SKM-1 treated with dmso at 0.1 percent for 144 hours (cell line): ENCODE results near the gene KIAA1217.

Experiments
- DNase-seq: peaks from one replicate; lab custom pipeline; 2025; ENCODE audit not compliant: unreplicated experiment; lab: John Stamatoyannopoulos, UW

KIAA1217 gene

DNA sequence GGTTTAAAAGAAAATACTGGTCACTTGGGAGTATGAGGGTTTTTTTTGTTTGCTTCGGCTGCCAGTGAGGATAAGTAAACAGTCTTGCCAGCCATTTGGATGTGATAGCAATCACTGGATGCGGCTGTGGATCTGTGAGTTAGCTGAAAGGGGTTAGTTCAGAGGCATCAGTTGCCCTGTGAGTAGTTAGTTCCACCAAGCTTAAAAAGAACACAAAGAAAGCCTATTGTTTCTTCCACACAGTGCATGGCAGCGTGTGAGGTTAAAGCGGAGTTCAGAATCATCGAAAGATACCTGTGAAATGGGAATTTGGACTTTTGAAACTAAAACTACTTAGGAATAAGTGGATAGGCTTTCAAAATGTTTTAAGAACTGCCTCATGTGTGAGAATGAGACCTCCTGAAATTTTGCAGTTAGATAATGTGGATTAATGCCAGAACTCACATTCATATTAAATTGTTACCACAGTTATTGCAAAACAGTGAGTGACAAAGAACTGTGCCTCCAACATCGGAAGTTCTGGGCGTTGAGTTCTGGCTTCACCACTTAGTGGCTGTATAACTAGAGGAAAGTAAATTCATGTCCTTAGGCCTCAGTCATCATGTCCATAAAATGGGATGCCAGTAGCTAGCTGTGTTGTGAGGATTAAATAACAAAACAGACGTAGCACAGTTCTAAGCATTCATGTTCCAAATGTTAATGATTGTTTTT is 31.3 kb downstream of the KIAA1217 start:
- no peak for DNase-seq

DNA sequence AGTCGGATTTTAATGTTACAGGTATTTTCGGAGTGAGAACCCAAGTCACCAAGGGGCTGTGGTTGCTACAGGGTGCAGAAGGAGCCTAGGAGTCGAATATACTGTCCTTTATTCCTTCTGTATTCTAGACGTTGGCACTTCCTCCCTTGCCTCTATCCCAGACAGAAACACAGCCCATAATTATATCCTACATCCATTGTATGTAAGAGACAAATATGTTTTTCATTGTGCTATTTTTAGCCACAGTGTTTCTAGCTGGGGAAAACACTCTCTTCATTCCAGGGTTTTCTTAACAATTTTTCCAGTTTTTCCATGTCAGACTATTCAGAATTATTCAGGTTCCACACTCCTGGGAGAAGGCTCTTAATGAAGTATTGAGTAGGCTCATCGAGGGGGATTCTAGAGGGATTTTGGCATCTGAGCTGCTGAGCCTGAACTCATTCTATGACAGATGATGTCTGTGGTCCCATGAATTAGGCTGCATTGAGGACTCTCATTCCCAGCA is 32.6 kb downstream of the KIAA1217 start:
- no peak for DNase-seq

DNA sequence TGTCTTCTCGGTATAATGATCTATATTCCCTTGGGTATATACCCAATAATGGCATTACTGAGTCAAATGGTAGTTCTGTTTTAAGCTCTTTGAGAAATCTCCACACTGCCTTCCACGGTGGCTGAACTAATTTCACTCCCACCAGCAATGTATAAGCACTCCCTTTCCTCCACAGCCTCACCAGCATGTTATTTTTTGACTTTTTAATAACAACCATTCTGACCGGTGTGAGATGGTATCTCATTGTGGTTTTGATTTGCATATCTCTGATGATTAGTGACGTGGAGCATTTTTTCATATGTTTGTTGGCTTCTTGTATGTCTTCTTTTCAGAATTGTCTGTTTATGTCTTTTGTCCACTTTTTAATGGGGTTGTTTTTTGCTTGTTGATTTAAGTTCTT is 33.6 kb downstream of the KIAA1217 start:
- DNase-seq = no peak

DNA sequence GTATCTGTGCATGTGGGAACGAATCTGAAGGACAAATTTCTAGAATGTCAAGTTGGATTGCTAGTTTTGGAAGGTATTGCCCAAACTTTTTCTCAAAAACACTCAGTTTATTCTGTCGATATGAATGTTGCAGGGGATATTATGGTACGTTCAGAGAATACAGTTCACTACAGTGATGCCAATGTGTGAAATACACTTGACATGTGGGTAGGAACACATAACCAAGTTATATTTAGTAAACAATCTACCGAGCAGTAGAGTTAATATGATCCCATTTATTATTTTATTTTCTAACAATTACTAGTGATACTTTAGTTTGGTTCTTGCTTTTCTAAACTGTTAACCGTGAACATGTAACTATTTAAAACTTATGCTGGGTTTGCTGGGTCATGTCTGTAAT is 37.4 kb downstream of the KIAA1217 start:
- DNase-seq = no peak

DNA sequence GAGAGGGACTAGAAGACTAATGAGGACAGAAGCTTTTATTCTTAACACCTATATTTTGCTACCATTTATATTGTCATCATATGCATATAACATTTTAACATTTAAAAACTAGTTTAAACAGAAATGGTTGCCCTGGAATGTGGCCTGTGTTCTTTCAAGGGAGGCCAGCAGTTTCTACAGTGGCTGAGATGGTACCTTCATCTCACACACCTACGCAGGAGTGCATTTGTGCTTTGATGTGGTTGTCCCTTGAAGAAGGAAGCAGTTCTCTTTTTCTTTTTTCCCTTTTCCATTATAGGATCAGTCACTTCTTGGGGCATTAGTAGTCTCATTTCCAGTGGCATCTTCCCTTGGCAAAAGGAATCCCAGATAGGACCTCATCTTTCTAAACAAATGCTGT is 38.9 kb downstream of the KIAA1217 start:
- no peak for DNase-seq

DNA sequence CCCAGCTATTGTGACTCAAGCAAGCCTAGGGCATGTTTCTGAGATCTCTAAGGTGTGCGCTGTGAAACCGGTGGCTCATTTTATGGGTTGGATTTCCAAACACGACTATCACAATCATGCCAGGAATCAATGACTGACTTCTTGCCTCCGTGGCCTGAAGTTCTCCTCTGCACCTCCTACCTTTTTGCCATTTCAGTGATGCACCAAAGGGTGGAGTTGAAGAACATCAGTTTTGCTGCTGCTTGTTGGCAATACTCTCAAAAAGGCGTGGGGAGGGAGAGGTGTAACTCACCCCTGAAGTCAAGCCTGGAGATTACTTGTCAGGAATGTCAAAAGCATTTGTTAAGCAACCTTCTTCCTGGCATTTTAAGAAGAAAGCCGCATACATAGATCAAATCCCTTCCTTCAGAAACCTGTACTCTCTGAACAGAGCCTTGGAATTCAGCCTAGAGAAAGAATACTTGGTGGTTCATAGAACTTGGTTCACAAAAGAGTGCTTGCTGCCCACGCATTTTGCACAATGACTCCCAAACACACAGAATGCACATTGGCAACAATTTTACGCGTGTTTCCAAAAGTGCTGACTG is 41.0 kb downstream of the KIAA1217 start:
- DNase-seq = no peak

DNA sequence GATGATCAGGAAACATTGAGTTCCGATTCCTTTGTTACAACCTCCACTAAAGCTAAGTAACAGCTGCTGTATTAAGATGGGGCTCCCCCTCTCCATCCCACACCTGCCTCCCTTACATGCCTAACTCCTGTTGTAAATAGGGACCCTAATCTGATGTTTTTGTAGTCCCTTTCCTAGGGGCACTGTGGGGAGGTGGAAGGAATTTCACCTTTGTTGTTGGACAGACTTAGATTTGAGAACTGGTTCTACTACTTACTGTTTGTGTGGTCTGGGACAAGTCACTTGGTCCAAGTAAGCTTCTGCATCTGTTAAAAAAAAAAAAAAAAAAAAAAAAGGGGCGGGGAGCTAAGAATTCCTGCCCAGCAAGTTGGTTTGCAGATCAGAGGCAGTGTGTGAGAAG is 42.6 kb downstream of the KIAA1217 start:
- DNase-seq = no peak

DNA sequence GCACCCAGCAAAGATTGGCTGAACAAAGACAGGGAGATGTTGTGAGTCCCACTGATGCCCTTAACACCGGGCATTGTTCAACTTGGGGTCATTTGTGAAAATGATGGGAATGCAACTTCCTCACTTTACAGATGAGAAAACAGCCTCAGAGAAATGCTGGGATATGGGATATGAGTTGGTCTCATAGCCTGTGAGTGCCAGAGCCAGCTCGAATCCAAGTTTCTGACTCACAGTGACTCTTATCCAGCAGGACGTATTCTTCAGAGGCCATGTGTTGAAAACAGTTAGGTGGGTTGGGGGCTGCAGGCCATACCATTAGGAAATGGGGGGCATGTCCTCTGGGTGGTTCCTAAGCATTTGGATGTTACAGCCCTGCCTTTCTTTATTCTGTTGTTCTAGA is 45.2 kb downstream of the KIAA1217 start:
- no peak for DNase-seq

DNA sequence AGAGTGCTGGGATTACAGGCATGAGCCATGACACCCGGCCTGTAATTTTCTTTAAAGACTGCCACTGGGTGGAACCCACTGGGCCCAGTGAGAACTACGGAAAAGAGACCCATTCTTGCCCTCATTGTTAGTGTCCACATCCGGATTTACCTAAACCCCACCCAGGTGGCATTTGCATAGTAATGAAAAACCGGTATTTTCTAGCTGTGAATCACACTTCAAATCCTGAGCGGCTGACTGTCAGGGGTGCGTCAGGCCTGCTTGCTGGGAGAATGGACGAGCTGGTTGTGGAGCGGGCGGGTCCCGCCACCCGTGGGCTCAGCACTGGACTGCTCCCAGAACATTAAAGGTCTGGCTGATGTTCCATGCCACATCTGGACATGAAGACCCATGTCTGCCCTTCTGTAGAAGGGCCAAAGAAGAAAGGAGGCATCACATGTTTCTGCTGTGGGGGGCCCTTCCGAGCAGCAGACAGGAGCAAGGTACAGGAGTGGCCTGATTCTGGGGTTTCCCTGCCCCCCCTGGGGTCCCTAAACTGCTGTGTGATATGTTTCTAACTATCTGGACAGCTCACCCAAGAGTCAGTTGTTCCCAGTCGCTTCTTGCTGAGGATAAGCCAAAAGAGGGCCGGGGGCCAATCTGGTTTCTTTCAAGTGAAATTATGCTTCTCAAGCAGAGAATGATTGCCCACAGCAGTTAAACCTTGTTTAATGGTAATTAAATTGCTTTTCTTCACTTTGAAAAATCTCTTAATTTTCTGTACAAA is 46.4 kb downstream of the KIAA1217 start:
- DNase-seq = no peak

DNA sequence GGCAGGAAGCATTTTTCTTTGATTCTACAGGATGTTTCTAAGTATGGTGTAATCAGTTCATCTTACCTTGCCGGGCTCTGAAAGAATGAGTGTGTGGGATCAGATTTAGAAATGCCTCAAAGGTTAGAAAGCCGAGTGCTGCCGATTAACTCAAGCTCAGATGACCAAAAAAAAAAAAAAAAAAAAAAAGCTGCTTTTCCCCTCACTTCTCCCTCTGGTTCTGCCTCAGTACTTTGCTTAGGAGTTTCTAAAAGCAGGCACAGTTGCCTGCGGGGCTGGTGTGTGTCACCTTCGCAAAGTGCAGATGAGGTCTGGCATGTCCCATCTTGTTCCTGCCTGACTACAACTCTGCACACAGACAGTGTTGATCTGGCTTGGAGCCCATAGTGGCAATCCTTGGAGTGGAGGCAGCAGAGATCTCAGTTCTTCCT is 47.0 kb downstream of the KIAA1217 start:
- no peak for DNase-seq

DNA sequence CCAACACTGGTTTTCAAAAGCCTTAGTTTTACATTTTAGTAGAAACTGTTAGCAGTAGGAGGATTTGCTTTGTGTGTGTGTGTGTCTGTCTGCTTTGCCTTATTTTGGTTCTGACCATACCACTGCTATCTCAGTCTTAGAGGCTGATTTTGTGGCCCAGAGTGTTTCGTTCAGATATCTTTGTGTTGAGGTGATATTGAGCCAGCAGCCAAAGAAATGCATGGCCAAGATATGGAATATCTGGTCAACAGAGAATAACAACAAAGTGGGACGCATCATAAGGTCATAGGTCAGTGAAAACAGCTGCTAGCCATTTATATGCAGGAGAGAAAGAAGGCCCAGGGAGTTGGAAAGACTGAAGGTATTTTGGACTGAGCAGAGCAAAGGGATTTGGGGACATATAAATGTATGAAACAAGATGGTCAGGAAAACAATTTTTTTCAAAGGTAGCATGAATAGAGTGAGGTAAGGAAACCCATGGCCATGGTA is 47.7 kb downstream of the KIAA1217 start:
- no peak for DNase-seq

DNA sequence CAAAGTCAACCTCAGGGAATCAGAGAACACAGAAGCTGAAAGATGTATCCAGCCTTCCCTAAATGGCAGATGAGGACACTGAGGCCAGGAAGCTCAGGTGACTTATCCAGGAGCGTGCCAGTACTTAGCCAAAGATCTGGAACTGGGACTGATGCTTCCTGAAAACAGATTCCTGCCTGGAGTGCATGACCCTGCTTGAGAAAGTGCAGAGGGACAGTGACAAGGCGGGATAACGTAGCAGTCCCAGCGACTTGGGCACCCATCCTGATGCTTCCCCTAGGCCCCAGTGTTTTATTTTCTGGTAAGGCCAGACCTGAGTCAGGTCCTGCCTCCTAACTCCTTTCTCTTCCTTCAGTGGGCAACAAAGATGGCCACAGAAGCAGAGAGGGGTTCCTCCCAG is 48.6 kb downstream of the KIAA1217 start:
- DNase-seq = no peak

DNA sequence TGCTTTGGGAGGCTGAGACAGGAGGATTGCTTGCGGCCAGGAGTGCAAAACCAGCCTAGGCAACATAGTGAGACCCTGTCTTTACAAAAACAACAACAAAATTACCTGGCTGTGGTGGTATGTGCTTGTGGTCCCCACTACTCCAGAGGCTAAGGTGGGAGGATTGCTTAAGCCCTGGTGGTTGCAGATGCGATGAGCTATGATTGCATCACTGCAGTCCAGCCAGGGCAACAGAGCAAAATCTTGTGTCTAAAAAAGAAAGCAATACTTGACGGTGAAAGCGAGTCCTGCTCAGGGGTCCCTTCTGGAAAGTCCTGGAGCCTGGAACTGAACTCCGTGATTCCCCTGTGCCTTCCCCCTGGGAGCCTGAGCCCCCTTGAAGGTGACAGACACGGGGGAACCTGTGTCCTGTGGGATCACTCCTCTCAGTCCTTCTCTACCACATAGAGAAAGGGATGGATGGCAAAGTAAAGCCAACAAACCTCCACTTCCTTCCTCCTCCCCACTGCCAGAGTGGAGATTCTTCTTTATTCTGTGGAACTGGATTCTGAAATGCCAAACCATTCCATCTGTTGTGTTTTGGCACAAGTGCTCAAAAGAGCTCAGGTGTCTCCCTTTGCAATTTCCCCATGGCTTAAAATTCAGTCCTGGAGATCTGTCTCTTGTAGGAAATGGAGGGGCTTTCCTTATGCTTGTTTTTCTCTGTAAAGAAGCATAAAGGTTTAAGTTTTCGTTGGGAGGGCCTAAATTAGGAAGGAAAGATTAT is 50.6 kb downstream of the KIAA1217 start:
- DNase-seq = no peak

DNA sequence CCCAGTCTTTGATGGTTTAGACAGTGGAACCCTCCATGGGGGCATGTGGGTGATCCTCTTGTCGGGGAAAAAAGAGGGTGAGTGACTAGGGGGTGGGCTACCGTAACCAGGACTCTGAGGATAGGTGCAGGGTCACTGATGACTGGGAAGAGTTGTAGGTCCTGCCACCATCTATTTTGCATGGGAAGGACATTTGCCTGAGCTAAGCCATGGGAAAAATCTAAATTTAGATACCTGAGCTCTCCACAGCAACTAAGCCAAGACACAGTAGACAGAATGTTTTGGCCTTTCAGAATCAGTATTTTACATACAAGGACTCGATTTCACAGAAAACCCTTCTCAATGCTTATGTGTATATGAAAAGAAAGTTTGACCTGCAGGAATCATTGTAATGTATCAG is 52.7 kb downstream of the KIAA1217 start:
- DNase-seq = no peak

DNA sequence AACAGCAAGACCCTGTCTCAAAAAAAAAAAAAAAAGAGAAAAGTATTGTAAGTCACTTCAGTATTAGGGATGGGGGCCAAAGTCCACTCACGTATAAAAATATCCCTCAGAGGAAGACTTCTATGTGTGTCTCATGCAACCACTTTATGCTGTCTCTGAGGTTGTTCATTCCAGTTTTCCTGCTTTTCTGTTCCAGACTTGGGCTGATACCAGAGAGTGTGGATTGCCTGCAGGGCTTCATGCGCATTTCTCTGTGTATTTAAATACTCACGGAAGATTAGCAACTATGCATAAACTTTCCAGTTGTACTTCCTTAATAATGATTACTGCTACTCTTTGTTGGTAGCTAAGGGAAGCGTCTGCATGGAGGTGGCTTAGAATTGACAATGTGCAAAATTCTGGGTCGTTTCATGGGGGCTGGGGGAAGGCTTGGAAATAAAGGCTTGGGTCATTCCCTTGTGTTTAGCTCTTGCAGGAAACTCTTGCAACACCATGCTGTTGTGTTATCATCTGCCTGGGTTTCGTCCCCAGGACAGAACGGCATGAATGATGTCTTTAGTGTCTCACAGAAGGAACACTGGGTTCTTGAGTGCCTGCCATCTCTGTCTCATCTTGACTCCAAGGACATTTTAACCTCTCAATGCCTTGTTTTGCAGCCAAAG is 54.1 kb downstream of the KIAA1217 start:
- no peak for DNase-seq

DNA sequence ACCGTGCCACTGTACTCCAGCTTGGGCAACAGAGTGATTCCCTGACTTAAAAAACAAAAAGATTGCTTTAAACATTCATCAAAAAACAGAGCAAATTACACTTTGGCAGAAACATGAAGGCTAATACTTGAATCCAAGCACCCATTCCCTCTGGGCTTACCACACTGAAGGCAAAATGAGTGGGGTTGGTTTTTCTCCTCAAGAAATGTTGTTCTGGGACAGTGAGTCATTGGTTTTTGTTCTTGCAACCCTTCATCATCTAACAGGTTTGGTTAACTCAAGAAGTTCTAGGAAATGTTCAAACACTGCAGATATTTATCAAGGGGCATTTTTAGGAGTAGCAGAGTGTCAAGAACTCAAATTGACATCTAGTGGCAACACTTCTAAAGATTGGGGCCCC is 60.5 kb downstream of the KIAA1217 start:
- no peak for DNase-seq

DNA sequence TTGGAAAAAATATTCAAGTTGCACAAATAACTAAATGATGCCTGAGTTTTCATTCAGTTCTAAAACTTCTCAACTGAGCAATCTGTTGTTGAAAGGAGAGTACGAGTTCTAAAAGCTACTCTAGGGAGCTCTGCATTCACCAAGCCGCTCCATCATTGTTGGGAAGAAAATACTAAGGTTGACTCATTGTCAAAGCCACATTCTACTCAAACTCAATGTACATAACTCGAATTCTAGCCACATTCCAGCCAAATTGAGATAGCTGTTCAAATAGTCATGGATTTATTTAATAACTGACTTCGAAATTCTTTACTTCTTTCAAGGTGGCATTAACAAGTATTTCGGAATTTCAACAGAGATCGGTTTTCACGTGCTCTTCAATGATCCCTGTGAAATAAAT is 63.4 kb downstream of the KIAA1217 start:
- DNase-seq = no peak

DNA sequence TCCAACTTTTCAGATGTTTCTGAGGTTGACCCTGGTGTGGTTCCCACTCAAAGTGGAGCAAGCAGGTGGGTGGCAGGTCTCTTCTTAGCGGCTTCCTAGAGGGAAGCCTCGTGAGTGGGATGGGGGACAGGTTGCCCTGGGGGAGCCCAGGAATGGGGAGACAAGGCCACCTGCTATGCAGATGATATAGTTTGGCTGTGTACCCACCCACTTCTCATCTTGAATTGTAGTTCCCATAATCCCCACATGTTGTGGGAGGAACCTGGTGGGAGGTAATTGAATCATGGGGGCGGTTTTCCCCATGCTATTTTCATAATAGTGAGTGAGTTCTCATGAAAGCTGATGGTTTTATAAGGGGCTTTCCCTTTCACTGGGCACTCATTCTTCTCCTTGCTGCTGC is 68.3 kb downstream of the KIAA1217 start:
- no peak for DNase-seq

DNA sequence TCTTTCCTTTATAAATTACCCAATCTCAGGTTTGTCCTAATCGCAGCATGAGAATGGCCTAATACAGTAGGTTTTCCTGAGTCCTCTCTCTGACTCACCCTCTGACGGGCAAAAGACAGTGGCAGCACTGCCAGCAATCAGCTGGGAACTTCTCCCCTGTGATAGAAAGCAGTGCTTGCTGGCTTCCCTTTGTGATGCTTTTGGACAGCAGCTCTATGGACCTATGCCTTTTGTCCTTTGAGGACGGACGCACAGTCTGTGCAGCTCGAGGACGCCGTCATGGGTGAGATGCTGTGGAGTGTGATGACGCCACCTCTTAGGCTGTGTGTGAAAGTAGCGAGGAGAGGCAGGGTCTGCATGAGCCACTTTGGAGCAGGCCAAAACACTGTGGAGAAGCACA is 68.8 kb downstream of the KIAA1217 start:
- DNase-seq = no peak

DNA sequence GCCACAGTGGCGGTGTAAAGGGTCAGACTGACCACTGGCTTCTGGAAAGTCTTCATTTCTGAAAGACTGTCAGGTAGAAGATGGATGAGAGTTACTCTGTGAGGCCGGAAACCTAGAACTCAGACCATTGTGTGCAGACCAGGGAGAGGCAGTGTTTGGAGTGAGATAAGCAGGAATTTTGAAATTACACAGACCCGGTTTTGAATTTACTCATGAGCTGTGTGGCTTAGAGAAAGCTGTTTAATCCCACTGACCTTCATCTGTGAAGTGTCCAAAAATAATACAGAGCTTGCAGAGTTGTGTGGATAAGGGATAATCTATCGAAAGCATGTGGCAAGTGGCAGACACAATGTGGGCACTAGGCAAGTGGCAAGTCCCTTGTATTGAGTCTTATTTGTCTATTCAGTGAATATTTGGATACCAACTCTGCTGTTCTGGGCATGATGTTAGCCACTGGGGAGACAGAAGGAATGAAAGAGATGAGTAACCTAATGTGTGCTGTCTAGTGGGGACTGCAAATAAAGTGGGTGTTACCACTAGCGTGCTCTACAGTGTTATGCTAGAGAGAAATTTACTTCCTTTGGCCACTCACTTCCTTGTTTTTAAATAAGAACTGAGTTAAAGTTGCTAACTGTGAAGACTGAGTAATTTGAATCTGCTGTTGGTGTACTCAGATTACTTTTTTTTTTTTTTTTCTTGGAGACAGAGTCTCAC is 69.4 kb downstream of the KIAA1217 start:
- DNase-seq = no peak
